GM21576 (cell line): ENCODE results near the gene MC1R.
"Not testable (repeated sequence)": the region's sequence is repeated elsewhere in the genome, so short reads cannot be mapped to it uniquely, and the experiment has no call there.

Experiments used
- ATAC-seq: cut with Tn5 transposase; IDR thresholded peaks from one replicate; pipeline ENCODE4 v1.9.1; 2021; ENCODE audit warnings: mild to moderate bottlenecking, moderate library complexity; ENCODE audit not compliant: unreplicated experiment

MC1R gene

DNA sequence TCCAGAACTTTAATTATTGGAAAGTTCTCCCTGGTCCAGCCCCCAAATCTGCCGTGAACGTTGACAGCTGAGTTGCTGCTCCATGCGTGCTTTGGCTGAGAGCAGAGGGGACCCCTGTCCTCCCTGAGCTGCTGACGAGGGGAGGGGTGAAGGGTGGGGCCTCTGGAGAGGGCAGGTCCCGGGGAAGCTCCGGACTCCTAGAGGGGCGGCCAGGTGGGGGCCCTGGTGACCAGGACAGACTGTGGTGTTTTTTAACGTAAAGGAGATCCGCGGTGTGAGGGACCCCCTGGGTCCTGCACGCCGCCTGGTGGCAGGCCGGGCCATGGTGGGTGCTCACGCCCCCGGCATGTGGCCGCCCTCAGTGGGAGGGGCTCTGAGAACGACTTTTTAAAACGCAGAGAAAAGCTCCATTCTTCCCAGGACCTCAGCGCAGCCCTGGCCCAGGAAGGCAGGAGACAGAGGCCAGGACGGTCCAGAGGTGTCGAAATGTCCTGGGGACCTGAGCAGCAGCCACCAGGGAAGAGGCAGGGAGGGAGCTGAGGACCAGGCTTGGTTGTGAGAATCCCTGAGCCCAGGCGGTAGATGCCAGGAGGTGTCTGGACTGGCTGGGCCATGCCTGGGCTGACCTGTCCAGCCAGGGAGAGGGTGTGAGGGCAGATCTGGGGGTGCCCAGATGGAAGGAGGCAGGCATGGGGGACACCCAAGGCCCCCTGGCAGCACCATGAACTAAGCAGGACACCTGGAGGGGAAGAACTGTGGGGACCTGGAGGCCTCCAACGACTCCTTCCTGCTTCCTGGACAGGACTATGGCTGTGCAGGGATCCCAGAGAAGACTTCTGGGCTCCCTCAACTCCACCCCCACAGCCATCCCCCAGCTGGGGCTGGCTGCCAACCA lies at the start of gene MC1R:
MC1R (plus strand) TSS at position 410 of the 895 bp plus-strand sequence; CDS start at position 807, 397 bp downstream.
- ATAC-seq: no peak

DNA sequence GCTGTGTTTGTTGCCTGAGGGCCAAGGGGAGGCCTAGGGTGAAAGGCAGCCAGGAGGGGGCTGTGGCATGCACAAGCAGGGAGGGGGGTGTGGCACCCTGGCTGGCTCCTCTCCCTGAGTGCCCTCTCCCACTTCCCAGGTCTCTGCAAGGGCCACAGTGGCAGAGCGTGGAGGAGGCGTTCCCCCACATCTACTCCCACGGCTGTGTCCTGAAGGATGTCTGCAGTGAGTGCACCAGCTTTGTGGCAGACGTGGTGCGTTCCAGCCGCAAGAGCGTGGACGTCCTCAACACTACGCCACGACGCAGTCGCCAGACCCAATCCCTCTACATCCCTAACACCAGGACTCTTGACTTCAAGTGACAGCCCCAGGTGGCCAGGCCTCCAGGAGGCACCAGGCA lies 48.8 kb upstream of the MC1R start:
- ATAC-seq: no peak

DNA sequence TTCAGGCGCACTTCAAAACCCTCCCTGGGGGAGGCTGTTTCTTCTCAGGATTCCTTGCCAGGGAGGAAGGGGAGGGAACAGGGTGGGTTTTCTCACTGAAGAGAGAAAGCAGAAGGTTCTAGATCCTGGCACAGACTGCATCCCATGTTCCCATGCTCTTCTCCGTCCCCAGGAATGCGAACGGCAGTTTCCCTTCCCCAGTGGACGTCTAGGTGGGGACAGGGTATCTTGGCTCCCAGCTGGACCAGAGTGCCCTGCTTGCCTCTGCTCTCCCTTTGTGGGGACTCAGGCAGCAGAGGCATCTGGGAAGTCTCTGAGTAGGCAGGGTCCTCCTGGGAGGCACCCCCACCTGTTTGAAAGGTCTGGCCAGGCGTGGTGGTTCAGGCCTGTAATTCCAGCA lies 48.2 kb upstream of the MC1R start:
- no peak for ATAC-seq

DNA sequence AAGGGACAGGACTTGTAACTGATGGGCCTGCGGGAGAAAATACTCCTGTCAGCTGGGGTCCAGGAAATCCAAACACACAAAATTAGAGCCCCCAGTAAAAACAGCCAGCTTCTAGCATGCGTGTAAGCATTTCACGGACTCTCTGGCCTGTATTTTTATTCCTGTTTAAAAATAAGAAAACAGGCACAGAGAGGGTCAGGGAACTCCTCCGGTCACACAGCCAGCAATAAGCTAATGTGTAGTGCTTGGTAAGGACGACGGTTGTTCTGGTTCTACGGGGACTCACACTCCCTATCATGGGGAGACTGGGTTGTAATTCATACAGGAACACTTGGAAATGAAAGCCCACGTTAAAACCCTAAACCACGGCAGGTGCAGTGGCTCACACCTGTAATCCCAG lies 46.8 kb upstream of the MC1R start:
- ATAC-seq: no peak

DNA sequence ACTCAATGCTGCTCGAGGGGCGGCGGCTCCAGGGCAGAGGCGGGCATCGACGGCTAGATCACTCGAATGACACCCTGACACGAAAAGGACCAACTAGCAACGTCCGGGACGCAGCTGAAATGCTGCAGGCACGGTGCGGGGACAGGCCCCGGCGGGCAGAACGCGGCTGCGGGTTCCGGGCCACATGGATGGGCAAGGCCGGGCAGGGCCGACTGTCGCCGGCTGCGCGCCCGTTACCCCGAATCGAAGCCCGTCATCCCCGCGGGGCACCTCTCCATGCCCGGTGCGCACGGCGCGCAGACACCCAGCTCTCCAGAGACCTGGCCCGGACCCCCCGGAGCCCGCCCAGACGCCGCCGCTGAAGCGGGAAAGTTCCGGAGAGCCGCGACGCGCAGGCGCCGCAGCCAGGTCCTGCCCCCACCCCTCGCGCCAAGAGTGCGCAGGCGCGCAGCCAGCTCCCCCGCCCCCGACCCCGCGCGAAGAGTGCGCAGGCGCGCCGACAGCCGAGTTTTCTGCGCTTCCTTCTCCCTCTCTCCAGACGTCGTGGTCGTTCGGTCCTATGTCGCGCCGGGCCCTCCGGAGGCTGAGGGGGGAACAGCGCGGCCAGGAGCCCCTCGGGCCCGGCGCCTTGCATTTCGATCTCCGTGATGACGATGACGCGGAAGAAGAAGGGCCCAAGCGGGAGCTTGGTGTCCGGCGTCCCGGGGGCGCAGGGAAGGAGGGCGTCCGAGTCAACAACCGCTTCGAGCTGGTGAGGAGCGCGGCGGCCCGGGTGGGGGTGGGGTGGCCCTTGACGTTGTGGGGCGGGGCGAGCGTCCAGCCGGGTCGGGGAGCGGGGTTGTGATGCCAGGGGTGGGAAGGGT lies 45.3 kb upstream of the MC1R start, which contains the start of gene TCF25:
TCF25 (plus strand) TSS at position 484 of the 863 bp plus-strand sequence; CDS start at position 560, 76 bp downstream.
- peak; percentile 39 for ATAC-seq

DNA sequence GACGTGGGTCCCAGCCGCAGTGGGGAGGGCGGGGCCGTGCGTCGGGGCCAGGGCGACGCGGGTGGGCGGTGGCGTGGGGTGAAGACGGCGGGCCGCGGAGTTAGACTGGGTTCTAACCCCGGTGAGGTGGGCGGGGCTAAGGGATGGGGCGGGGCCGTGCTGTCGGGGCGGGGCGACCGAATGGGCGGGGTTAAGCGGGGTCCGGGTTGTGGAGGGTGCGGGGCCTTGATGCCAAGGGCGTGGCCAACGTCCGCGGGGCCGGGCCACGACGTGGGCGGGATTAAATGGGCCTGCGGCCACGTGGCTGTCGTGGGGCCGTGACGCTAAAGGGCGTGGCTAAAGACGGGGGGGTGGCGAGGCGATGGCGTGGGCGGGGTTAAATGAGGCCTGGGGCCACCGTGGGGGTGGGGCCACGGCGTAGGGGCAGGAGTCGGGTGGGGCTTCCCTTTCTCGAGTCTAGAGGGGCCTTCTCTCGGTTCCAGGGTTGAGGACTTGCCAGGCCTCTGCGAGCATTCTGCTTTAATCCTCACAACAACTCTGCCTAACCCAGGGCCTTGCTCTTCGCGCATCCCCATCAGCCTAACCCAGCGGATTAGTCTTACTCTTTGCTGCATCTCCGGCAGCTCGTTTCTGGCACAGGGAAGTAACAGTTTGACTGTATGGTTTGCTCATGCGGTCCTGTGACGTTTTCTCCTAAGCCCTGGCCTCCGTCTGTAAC lies 44.5 kb upstream of the MC1R start:
- peak; percentile 64 for ATAC-seq

DNA sequence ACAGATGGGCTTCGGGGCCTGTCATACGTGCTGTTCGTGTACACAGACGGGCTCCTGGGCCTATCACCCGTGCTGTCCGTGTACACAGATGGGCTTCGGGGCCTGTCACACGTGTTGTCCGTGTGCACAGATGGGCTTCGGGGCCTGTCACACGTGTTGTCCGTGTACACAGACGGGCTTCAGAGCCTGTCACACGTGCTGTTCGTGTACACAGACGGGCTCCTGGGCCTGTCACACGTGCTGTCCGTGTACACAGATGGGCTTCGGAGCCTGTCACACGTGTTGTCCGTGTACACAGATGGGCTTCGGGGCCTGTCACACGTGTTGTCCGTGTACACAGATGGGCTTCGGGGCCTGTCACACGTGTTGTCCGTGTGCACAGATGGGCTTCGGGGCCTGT lies 39.5 kb upstream of the MC1R start:
- not testable (repeated sequence) for ATAC-seq

DNA sequence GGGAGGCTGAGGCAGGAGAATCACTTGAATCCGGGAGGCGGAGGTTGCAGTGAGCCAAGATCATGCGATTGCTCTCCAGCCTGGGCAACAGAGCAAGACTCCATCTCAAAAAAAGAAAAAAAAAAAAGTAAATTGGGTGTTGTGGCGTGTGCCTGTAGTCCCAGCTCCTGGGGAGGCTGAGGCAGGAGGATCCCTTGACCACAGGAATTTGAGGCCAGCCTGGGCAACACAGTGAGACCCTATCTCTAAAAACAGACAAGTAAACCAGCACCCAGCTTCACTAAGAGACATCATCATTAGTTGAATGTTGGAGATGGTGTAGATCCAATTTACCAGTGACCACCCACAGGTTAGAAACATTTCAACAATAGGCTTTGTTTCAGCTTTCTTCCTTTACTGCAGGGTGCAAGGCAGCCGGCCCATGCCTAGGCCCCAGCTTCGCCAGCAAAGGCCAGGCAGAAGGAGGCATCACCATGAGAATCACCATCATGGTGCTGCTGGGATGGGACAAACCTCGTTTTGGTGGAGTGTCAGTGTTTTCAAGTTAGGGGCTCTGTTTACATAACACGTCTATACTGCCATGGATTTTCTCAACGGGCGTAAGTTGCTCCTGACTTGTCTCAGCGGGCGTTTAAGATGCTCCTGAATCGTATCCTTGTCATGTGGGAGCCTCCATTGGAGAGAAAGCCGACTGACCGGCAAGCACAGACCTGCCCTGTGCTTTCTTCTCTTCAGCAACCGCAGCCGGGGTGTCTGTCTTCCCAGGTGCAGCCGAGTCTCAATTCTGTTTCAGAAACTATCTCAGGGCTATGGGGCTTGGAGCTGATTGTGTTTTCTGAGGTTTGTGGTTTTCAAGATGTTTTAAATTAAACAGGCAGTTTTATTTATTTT lies 37.9 kb upstream of the MC1R start:
- ATAC-seq: no peak

DNA sequence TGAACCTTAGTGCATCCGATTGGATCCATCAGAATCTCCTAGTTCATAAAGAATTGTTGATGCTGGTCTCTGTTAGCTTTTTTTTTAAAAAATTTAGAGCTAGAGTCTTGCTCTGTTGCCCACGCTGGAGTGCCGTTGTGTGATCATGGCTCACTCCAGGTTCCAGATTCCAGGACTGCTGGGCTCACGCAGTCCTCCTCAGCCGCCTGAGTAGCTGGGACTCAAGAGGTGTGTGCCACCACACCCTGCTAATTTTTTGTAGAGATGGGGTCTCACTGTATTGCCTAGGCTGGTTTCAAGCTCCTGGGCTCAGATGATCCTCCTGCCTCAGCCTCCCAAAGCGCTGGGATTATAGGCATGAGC lies 37.3 kb upstream of the MC1R start:
- no peak for ATAC-seq

DNA sequence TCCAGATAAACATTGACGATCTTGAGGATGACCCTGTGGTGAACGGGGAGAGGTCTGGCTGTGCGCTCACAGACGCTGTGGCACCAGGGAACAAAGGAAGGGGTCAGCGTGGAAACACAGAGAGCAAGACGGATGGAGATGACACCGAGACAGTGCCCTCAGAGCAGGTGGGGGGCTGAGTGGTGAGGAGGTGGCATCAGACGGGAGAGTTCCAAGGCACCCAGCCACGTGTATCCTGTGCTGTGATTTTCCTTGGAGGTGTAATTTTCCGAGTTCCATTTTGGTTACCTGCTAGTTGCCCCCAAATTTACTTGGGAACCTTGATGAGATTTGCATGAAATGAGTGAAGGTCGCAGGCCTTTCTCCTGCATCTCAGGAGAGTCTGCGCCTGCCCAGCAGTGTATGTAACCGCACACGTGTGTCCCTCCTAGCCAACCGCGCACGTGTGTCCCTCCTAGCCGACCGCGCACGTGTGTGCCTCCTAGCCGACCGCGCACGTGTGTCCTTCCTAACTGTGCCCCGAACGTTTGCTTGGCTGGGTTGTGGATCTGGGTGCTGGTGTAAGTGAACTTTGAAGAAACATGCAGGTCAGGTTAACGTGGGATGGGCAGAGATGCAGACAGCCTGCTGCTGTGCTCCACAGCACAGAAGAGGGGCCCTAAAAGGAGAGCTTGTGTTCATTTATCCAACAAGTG lies 35.2 kb upstream of the MC1R start:
- no peak for ATAC-seq

DNA sequence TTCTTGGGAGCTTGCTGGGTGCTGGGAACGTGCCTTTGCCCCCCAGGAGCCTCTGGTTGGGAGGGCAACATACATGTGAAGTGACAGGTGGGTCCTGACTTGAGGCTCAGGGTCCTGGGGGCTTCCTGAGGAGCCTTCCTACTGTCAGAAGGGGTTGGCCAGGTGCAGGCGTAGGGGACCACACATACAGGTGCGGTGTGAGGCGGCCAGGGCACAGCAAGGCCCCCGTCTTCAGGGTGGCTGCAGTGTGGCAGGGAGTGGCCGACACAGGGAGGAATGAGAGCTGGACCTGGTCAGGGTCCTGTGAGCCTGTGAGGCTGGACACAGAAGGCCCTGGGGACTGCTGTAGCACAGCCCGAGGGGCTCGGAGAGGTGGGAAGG lies 34.6 kb upstream of the MC1R start:
- no peak for ATAC-seq

DNA sequence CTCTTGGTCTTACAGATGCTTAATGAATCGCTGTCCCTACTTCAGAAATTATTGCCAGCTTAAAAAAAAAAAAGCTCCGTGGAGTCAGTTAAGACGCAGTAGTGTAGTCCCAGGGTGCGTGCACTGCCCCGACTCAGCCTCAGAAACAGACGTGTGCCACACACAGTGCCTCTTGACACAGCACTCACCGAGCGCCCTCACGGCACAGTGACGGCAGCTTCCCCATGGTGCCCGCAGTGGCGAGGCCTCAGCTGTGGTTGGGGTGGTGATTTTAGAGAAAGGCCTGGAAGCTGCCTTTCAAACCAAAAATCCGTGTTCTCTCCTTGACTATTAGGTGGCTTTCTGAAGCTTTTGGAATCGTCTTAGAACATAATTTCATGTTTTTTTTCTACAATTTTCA lies 31.4 kb upstream of the MC1R start:
- ATAC-seq: no peak

DNA sequence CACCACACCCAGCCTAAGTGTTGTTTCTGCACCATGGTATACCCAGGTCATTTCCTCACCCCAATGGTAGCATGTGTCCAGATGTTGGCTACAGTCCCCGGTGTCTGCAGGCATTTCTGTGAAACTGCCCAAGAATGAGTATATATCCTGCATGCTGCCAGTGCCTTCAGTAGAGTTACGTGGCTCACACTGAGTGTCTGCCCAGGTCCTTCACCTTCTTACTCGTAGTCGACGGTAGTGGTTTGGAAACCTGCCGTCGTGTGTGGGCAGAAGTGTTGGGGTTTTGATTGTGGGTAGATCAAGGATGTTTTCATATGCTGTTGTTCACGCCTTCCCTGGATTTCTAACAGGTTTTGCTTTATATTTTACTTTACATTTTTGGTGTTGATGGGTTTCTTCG lies 28.5 kb upstream of the MC1R start:
- ATAC-seq: no peak

DNA sequence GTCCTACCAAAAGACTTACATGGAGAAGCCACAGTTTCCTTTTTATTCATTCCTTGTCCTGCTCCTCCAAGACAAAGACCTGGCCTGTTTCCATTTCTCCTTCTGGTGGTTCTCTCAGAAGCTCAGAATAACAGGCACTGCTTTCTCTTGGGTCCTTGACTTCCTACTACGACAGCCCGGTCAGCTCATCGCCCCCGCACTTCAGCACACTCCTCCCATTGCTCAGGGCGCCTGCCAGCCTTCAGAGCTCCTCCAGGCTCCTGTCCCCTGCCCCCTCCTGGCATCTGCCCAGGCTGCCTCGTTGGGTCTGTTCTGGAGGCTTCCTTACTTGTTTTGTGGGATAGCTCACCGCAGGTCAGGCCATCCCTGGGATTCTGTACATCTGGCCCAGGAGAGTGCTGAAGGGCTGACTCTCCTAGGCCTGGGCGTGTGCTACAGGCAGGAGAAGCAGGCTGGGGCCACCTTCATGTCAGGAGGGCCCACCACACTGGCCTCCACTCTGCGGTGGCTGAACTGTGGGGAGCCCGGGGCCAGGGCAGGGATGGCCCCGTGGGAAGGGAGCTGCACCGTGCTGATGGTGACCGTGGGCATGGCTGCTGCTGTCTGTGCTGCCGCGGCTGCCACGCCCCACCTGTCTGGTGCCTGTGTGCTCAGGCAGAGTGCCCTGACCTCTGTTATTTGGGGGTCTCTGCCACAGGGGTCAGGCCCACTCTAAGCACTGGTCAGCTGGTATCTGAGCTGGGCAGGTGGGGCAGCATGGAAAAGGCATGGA lies 27.6 kb upstream of the MC1R start:
- ATAC-seq: no peak

DNA sequence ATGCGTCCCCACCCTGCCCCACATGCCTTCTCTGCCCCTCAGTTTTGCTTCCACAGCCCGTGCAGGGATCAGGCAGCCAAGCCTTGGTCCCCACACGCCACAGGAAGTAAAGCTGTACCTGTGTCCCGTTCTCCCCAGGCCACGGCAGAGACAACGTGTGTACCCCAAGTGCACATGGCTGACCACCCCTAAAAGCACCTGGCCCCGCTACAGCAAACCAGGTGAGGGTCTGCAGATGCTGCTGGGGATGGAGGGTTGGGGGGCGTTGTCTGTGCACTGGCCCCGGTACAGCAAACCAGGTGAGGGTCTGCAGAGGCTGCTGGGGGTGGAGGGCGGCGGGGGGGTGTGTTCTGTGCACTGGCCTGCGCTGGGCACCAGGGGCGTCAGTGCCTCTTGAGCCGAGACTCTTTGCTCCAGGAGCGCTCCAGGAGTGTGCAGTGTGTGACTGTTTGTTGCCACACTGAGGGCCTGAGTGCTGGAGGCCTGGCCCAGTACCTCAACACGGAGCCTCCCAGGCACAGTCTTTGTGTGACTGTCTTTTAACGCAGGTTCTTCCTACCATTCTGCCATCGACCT lies 26.5 kb upstream of the MC1R start:
- no peak for ATAC-seq

DNA sequence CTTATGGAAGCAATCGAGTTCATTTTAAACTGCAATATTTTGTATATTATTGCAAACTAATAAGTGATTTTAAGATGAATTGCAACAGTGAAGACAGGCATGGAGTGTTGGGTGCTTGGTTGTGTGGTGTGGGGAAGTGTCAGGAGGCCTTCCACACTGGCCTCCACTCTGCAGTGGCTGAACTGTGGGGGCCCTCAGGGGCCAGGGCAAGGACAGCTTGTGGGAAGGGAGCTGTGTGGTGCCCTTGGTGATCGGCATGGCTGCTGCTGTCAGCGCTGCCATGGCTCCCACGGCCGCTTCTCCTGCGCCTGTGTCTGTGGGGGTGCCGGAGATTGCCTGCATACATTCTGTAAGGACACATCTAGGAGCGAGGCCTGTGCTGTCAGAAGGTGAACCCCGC lies 26.0 kb upstream of the MC1R start:
- ATAC-seq: no peak

DNA sequence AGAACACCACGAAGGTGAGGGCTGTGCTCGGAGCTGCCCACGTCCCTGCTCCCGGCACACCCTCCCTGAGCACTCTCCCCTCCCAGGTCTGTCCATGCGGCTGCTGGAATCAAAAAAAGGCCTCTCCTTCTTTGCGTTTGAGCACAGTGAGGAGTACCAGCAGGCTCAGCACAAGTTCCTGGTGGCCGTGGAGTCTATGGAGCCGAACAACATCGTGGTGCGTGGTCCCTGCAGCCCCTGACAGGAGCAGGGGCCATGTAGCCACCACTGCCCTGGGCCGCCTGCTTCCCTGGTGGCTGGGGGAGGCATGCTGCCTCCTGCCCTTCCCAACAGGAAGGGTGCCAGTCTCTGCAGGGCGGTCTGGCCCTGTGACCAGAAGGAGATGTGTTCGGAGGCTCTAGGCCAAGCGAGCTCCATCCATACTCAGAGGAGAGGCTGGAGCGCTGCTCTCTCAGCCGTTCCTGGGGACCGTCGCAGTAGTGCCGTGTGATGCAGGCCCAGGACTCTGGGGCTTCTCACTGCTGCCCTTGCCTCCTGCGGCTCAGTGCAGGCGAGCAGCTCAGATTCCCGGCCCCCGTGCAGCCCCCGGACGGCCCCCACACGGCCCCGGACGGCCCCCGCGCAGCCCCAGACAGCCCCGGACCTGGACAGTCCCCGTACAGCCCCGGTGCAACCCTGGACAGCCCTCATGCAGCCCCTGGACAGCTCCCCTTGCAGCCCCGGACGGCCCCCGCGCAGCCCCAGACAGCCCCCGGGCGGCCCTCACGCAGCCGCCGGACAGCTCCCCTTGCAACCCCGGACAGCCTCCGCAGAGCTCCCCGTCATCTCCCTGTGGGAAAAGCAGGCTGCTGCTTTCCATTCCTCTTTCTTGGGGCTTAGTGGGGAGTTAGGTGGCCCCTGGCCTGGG lies 24.8 kb upstream of the MC1R start:
- ATAC-seq: no peak
